PC-3 (cell line): ENCODE data around the gene CREBBP.

Experiments
- EZH2phosphoT487 ChIP-seq: fragments of 300-600 bp; sonication (generic); IDR thresholded peaks from 2 replicates; pipeline ENCODE4 v1.6.1; 2018; ENCODE audit warnings: mild to moderate bottlenecking, antibody characterized with exemption, low read length, borderline replicate concordance
- TF ChIP-seq, protein P1 (sequence below): fragments of 300-600 bp; sonication (generic); conservative IDR thresholded peaks from 2 replicates; pipeline ENCODE4 v1.5.1; 2017; ENCODE audit warnings: antibody characterized with exemption, low read depth, mild to moderate bottlenecking, low read length

GRCh38 chr16:3884398-3884797 is 3.9 kb upstream of the CREBBP start:
- TF ChIP-seq, protein P1, sequence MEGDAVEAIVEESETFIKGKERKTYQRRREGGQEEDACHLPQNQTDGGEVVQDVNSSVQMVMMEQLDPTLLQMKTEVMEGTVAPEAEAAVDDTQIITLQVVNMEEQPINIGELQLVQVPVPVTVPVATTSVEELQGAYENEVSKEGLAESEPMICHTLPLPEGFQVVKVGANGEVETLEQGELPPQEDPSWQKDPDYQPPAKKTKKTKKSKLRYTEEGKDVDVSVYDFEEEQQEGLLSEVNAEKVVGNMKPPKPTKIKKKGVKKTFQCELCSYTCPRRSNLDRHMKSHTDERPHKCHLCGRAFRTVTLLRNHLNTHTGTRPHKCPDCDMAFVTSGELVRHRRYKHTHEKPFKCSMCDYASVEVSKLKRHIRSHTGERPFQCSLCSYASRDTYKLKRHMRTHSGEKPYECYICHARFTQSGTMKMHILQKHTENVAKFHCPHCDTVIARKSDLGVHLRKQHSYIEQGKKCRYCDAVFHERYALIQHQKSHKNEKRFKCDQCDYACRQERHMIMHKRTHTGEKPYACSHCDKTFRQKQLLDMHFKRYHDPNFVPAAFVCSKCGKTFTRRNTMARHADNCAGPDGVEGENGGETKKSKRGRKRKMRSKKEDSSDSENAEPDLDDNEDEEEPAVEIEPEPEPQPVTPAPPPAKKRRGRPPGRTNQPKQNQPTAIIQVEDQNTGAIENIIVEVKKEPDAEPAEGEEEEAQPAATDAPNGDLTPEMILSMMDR: no peak
- no peak for TF ChIP-seq EZH2phosphoT487
